ENCODE results near the gene SLC26A6. TPM values are rescaled to one million over a fixed set of nuclear protein-coding genes. Genes with fewer than 3 reads are reported as not detected.

SLC26A6 gene
- total and polyA plus RNA-seq, 2 donors from 2014 or later = 15.4 to 20.6 TPM

DNA sequence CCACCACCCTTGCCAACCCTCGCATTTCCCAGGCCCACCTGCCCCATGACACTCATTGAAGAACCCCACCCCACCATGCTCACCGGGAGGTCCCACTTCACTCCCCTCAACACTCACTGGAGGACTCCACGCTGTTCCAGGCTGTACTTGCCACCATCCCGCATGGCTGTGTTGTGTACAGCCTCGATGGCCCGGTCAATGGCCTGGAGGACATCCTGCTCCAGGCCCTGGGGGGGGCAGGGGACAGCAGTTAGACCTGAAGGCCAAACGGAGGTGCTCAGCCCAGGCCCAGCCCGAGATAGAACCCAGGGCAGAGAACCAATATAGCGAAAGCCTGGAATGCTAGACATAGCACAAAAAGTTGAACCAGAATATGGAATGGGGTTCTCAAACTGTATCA lies 47.5 kb upstream of the SLC26A6 start:
- H3K9ac ChIP-seq (ENCODE audit: low read length in 3 of 3) = no peak overlapping the region
- intact Hi-C loops (cut with DNase I) = no loop called here
- H3K27me3 ChIP-seq (ENCODE audit: control insufficient read depth, insufficient read depth, low read length) = no peaks in the 10 kb centered on the region
- TF ChIP-seq, protein P1, sequence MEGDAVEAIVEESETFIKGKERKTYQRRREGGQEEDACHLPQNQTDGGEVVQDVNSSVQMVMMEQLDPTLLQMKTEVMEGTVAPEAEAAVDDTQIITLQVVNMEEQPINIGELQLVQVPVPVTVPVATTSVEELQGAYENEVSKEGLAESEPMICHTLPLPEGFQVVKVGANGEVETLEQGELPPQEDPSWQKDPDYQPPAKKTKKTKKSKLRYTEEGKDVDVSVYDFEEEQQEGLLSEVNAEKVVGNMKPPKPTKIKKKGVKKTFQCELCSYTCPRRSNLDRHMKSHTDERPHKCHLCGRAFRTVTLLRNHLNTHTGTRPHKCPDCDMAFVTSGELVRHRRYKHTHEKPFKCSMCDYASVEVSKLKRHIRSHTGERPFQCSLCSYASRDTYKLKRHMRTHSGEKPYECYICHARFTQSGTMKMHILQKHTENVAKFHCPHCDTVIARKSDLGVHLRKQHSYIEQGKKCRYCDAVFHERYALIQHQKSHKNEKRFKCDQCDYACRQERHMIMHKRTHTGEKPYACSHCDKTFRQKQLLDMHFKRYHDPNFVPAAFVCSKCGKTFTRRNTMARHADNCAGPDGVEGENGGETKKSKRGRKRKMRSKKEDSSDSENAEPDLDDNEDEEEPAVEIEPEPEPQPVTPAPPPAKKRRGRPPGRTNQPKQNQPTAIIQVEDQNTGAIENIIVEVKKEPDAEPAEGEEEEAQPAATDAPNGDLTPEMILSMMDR (IDR thresholded peaks at IDR 0.05; ENCODE audit: borderline replicate concordance, extremely low read depth, insufficient read depth) = no peak
- peaks cover under 1 to 34% (median 22%) of the 10 kb centered on the region in 3 donors for H3K36me3 ChIP-seq (ENCODE audit: control insufficient read depth in 2 of 3, insufficient read depth in 3 of 3, low read length in 3 of 3)
- H3K9me3 ChIP-seq (ENCODE audit: control insufficient read depth in 2 of 3, insufficient read depth in 1 of 3, low read length in 3 of 3) = no peaks in the 10 kb centered on the region
- FAIRE-seq = no peak
- no peak for DNase-seq
- no peak overlapping the region for H3K27ac ChIP-seq (ENCODE audit: low read depth in 2 of 2, low read length in 2 of 2)
- no peak overlapping the region for H3K4me3 ChIP-seq (ENCODE audit: low read length in 3 of 3)
- peaks cover 0 to 23% (median 13%) of the 10 kb centered on the region in 3 donors for H3K4me1 ChIP-seq (ENCODE audit: control insufficient read depth in 2 of 3, insufficient read depth in 2 of 3, low read depth in 1 of 3, low read length in 3 of 3)

DNA sequence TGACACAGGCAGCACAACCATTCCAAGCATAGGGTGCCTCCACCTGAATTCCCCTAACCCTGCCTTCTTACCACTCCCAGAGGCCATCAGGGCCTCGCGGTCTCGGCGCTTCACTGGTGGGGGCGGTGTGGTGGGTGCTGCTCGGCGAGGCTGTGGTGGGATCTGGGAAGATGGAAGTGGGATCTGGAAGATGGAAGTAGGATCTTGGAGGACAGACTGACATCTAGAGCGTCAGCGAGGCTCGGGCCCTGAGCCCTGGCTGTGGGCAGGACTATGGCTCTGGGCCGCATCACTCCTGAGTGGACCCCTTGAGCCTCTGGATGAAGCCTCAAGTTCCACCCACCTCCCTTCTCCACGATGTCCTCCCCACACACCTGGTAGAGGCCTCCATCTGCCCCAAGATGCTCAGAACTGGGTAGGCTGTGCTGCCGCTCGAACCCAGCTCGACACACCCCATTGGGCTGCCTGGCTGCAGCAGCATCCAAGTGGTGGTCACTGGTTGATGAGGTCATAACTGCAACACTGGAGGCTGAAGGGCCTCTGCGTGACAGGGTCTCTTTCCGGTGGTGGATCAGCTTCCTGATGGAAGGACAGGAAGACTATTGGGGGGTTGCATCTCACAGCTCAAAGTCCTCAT lies 46.8 kb upstream of the SLC26A6 start:
- peaks cover 0 to 29% (median 19%) of the 10 kb centered on the region in 3 donors for H3K36me3 ChIP-seq (ENCODE audit: control insufficient read depth in 2 of 3, insufficient read depth in 3 of 3, low read length in 3 of 3)
- H3K9me3 ChIP-seq (ENCODE audit: control insufficient read depth in 2 of 3, insufficient read depth in 1 of 3, low read length in 3 of 3) = no peaks in the 10 kb centered on the region
- FAIRE-seq = no peak
- peaks cover 0 to 23% (median 13%) of the 10 kb centered on the region in 3 donors for H3K4me1 ChIP-seq (ENCODE audit: control insufficient read depth in 2 of 3, insufficient read depth in 2 of 3, low read depth in 1 of 3, low read length in 3 of 3)
- no peak overlapping the region for H3K27ac ChIP-seq (ENCODE audit: low read depth in 2 of 2, low read length in 2 of 2)
- H3K27me3 ChIP-seq (ENCODE audit: control insufficient read depth, insufficient read depth, low read length) = no peaks in the 10 kb centered on the region
- H3K9ac ChIP-seq (ENCODE audit: low read length in 3 of 3) = no peak overlapping the region
- DNase-seq = no peak
- no peak overlapping the region for H3K4me3 ChIP-seq (ENCODE audit: low read length in 3 of 3)
- intact Hi-C loops (cut with DNase I) = no loop called here
- TF ChIP-seq, protein P1 (IDR thresholded peaks at IDR 0.05; ENCODE audit: borderline replicate concordance, extremely low read depth, insufficient read depth) = no peak

- H3K4me3 ChIP-seq (ENCODE audit: low read length in 3 of 3) = no peak overlapping the region
- no peak for DNase-seq
- TF ChIP-seq, protein P1 (IDR thresholded peaks at IDR 0.05; ENCODE audit: borderline replicate concordance, extremely low read depth, insufficient read depth) = no peak
- H3K9ac ChIP-seq (ENCODE audit: low read length in 3 of 3) = no peak overlapping the region
- intact Hi-C loops (cut with DNase I) = no loop called here
- H3K27ac ChIP-seq (ENCODE audit: low read depth in 2 of 2, low read length in 2 of 2) = no peak overlapping the region
- H3K36me3 ChIP-seq (ENCODE audit: control insufficient read depth in 2 of 3, insufficient read depth in 3 of 3, low read length in 3 of 3) = peaks cover 0 to 29% (median 19%) of the 10 kb centered on the region in 3 donors
- peaks cover 0 to 23% (median 11%) of the 10 kb centered on the region in 3 donors for H3K4me1 ChIP-seq (ENCODE audit: control insufficient read depth in 2 of 3, insufficient read depth in 2 of 3, low read depth in 1 of 3, low read length in 3 of 3)
- H3K9me3 ChIP-seq (ENCODE audit: control insufficient read depth in 2 of 3, insufficient read depth in 1 of 3, low read length in 3 of 3) = no peaks in the 10 kb centered on the region
- FAIRE-seq = no peak
- no peaks in the 10 kb centered on the region for H3K27me3 ChIP-seq (ENCODE audit: control insufficient read depth, insufficient read depth, low read length)
Measured at GRCh38 chr3:48681541-48681880, 46.2 kb upstream of the SLC26A6 start.

Measured in kidney (tissue), 14 donors.